ENCODE measurements around the gene NDUFS5.
A peak's percentile ranks its signal among the peaks of the same experiment; 100 is the strongest.
"Not testable (repeated sequence)": the region's sequence is repeated elsewhere in the genome, so short reads cannot be mapped to it uniquely, and the experiment has no call there.

The NDUFS5 gene

GRCh38 chr1:39026051-39026865 is at the start of gene NDUFS5:
Gene NDUFS5, plus strand, starts transcription at chr1:39026350. Its CDS starts 2,375 bp downstream, at chr1:39028725.
- DNase-seq = peak; percentile 77 to 98 (median 91)
- intact Hi-C loops (cut with DNase I) = loop anchor here (5.0 kb wide), 1 partner anchor 56 kb away; no protein-coding TSS in a partner anchor

GRCh38 chr1:38977399-38978244 is 48.5 kb upstream of the NDUFS5 start:
- intact Hi-C loops (cut with DNase I); DNase-seq: not testable (repeated sequence)

- DNase-seq; intact Hi-C loops (cut with DNase I): not testable (repeated sequence)
Measured at GRCh38 chr1:38978245-38978542, 48.0 kb upstream of the NDUFS5 start.

- intact Hi-C loops (cut with DNase I); DNase-seq: not testable (repeated sequence)
Measured at GRCh38 chr1:38979380-38979779, 46.8 kb upstream of the NDUFS5 start.

GRCh38 chr1:38989979-38990378 is 36.2 kb upstream of the NDUFS5 start:
- DNase-seq = no peak
- intact Hi-C loops (cut with DNase I) = loop anchor here (5.0 kb wide), 2 partner anchors 73 to 118 kb away; partner anchors contain the start of gene MYCBP

- intact Hi-C loops (cut with DNase I) = loop anchor here (5.0 kb wide), 2 partner anchors 73 to 118 kb away; partner anchors contain the start of gene MYCBP
- DNase-seq = no peak
Measured at GRCh38 chr1:38990386-38990737, 35.8 kb upstream of the NDUFS5 start.

- peak; percentile 98 to 100 (median 100) for DNase-seq
- intact Hi-C loops (cut with DNase I) = loop anchor here (5.0 kb wide), 2 partner anchors 74 to 119 kb away; partner anchors contain the start of gene MYCBP
Measured at GRCh38 chr1:38990738-38991637, 35.2 kb upstream of the NDUFS5 start, which contains the start of gene AKIRIN1. Gene AKIRIN1, plus strand, starts transcription at chr1:38991276. Its CDS starts 105 bp downstream, at chr1:38991381.

GRCh38 chr1:38991638-38992411 is 34.3 kb upstream of the NDUFS5 start:
- intact Hi-C loops (cut with DNase I) = loop anchor here (2.0 to 5.0 kb wide), 3 partner anchors 31 to 120 kb away; partner anchors contain the start of gene MYCBP
- peak in 8 of 10 donors; percentile 17 to 86 (median 38) for DNase-seq

GRCh38 chr1:38992412-38993111 is 33.6 kb upstream of the NDUFS5 start:
- intact Hi-C loops (cut with DNase I) = loop anchor here (2.0 to 5.0 kb wide), 3 partner anchors 30 to 120 kb away; partner anchors contain the start of gene MYCBP
- DNase-seq = no peak

GRCh38 chr1:38994196-38994595 is 32.0 kb upstream of the NDUFS5 start:
- DNase-seq = no peak
- intact Hi-C loops (cut with DNase I) = loop anchor here (5.0 kb wide), 2 partner anchors 77 to 122 kb away; partner anchors contain the start of gene MYCBP

- intact Hi-C loops (cut with DNase I) = no loop called here
- DNase-seq = no peak
Measured at GRCh38 chr1:38997034-38997900, 28.9 kb upstream of the NDUFS5 start.

GRCh38 chr1:38997901-38998190 is 28.3 kb upstream of the NDUFS5 start:
- intact Hi-C loops (cut with DNase I) = no loop called here
- DNase-seq = no peak

- intact Hi-C loops (cut with DNase I) = no loop called here
- no peak for DNase-seq
Measured at GRCh38 chr1:39001516-39002421, 24.4 kb upstream of the NDUFS5 start.

- DNase-seq = no peak
- intact Hi-C loops (cut with DNase I) = no loop called here
Measured at GRCh38 chr1:39003281-39003680, 22.9 kb upstream of the NDUFS5 start.

- intact Hi-C loops (cut with DNase I) = no loop called here
- DNase-seq = no peak
Measured at GRCh38 chr1:39003794-39004193, 22.4 kb upstream of the NDUFS5 start.

GRCh38 chr1:39006287-39006686 is 19.9 kb upstream of the NDUFS5 start:
- intact Hi-C loops (cut with DNase I) = no loop called here
- no peak for DNase-seq

All from posterior cingulate gyrus (tissue), 11 donors.